T47D (cell line): ENCODE results near the gene NTN3.
A peak's percentile ranks its signal among the peaks of the same experiment; 100 is the strongest.

ENCODE experiments used
- DNase-seq, 2 experiments: peaks; one replicate each; pipeline versions ENCODE4 v3.0.0 to v3.0.0-alpha.2; 2011 to 2012; ENCODE audit warnings: low read depth in 1 of 2, low spot score in 1 of 2
- JUND ChIP-seq: IDR thresholded peaks from 2 replicates; pipeline ENCODE4 v1.6.1; 2012; ENCODE audit warnings: low read depth
- in situ Hi-C: cut with HindIII; loops from 2 replicates; pipeline ENCODE4 v1.10.0; 2016; ENCODE audit warnings: low sequenced_read_pairs, low pct_unique_long_range_greater_than_20kb

The NTN3 gene

DNA sequence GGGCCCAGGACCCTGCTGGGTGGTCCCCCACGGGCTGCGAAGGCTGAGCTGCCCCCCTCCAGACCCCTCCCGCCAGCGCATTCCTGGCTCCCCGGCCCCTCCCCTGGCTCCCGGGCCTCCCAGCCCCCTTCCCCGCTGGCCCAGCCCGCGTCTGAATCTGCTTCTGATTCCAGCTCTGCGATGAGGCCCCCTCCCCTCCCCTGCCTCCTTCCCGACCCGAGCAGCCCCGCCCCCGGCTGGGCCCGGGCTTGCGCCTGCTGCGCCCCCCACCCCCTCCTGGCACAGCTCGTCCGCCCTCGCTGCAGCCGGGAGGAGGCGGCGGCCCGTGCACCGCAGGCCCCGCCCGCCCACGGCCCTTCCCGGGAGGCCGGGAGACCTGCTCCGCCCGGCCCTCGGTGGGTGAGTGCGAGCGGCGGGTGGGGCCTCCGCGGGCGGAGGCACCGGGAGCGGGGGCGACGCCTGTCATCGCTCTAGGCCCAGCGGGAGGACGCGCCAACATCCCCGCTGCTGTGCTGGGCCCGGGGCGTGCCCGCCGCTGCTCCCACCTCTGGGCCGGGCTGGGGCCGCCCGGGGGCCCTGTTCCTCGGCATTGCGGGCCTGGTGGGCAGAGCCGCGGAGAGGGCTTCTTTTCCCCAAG, at the start of gene NTN3:
Gene NTN3, plus strand, starts transcription at position 282 of the 637 bp plus-strand sequence. CDS start 405 bp downstream, outside the sequence.
- TF ChIP-seq JUND, result no peak
- in situ Hi-C loops, result no loop called here
- DNase-seq, result no peak

DNA sequence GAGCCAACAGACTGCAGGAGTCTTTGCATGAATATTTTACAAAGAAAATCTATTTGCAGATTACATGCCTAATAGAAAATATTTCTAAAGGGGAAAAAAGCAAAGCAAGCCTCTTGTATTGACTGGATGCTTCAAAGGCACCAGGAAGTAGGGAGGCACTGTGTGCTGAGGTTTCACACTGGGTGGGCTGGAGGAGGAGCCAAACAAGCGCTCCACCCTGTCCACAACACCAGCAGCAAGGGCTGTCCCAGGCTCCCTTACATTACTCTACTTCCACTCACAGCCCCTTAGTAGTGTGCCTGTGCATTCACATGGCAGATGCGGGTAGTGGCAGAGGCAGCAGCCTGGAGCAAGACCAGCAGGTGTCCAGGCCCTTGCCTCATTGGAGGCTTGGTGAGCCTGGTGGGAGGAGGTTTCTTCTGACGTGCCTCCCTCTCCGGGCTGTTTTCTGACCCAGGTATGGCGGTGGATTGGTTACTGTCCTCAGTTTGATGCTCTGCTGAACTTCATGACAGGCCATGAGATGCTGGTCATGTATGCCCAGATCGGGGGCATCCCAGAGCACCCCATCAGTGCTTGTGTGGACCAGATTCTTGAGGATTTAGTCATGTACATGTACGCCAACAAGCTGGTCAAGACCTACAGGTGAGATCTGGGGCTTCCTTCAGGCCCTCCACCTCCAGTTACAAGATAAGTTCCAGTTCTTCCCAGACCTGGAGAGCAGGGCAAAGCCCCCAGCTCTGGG, 48.8 kb upstream of the NTN3 start:
- no peak for TF ChIP-seq JUND
- DNase-seq, result no peak
- in situ Hi-C loops, result no loop called here

DNA sequence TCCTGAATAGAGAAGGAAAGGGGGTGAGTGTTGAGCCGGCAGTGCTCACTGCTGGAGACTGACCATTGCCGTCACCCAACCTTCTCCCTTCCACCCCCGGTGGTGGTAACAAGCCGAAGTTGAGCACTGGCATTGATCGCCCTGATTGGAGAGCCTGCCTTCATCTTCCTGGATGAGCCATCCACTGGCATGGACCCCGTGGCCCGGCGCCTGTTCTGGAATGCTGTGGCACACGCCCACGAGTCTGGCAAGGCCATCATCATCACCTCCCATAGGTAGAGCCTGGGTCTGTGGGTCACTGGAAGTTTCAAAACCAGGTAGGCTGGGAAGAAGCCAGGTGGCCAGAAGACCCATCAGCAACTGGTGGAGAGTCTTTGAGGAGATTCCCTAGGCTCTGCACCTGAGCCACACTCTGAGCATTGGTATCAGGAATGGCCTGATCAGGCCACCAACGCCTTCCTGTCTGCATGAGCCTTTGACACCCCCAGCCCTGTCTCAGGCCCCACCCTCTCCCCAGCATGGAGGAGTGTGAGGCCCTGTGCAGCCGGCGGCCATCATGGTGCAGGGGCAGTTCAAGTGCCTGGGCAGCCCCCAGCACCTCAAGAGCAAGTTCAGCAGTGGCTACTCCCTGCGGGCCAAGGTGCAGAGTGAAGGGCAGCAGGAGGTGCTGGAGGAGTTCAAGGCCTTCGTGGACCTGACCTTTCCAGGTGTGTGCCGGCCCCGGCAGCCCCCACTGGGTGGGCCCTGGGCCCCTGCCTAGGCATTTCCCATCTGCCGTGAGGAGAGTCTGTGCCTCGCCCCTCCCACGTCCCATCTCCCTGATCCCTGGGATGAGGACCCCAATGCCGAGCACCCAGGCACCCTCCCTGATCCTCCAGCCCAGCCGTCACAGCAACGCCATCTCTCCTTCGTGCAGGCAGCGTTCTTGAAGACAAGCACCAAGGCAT, 46.8 kb upstream of the NTN3 start:
- DNase-seq, result no peak
- TF ChIP-seq JUND, result no peak
- in situ Hi-C loops, result no loop called here

- no peak for DNase-seq
- in situ Hi-C loops, result no loop called here
These were observed 46.0 kb upstream of the NTN3 start for GRCh38 chr16:2425008-2425518.

DNA sequence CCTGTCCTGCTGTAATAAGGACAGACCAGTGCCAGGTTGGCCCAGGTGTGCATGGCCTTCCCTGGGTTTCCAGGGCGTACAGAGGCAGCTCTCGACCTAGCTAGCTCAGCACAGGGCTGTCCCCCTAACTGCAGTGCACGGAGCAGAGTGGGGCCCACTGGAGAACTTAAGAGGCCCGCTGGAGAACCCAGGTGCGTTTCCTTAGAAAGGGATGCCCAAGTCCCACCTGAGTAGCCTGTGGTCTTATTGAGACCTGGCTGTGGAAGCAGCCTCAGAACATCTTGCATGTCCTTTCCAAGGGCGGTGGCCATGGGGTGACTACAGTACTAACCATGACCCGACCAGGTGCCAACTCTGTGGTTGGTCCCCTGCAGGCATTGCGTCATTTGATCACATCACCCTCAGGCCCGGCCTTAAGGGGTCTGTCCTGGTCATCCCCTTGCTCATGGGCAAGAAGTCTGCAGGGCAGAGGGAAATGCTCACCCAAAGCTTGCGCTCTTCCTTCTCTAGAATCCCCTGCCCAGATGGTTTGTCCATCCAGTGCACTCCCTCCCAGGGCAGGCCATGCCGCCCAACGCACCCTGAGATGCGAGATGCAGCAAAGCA, 45.2 kb upstream of the NTN3 start:
- in situ Hi-C loops, result no loop called here
- TF ChIP-seq JUND, result no peak
- DNase-seq, result no peak

More at GRCh38 chr16:2425008-2425518, 46.0 kb upstream of the NTN3 start:
- no peak for TF ChIP-seq JUND

GRCh38 chr16:2426941-2427361, 44.1 kb upstream of the NTN3 start:
- in situ Hi-C loops, result no loop called here
- TF ChIP-seq JUND, result no peak
- DNase-seq, result no peak

GRCh38 chr16:2427526-2427925, 43.6 kb upstream of the NTN3 start:
- no peak for DNase-seq
- TF ChIP-seq JUND, result no peak
- in situ Hi-C loops, result no loop called here

DNA sequence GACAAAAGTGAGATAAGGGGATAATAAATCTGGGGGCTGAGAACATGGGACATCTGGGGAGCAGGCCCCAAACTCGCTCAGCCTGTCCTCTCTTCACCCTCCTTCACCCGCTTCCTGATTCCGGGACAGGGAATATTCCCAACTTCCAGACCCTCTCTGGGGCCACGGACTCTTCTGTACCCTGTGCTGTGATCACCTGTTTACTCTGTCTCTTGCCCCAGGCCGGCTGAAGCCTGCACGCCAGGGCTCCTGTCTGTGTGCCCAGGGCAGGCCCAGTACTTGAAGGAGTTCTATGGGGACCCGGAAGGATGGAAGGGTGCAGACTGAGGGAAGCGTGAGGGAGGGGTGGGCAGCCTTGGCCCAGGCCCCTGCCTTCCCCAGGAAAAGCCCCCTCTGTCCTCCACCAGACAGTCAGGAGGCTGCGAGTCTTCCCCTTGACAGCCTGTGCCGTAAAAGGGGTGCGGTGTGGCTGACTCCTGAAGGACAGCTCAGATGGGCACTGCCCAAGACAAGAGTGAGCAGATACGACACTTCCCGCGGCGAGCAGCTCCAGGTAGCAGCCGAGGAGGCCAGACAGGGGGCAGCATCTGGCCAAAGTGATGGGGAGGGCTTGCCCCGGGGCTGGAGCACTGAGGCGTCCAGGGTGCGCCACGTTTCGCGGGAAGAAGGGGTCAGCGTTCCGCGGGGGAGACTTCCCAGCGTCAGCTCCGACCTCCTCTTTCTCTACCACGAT, 42.9 kb upstream of the NTN3 start:
- peak in 1 of 2 experiments; percentile 60 for DNase-seq
- no peak for TF ChIP-seq JUND
- in situ Hi-C loops, result no loop called here

- DNase-seq, result no peak
- TF ChIP-seq JUND, result no peak
- in situ Hi-C loops, result no loop called here
These were observed 42.4 kb upstream of the NTN3 start for GRCh38 chr16:2428784-2429033.

- TF ChIP-seq JUND, result no peak
- peak; percentile 97 for DNase-seq
- in situ Hi-C loops, result no loop called here
These were observed 41.9 kb upstream of the NTN3 start, which contains the start of gene CCNF for GRCh38 chr16:2429034-2429770. Gene CCNF (plus strand): TSS chr16:2429447. CDS start chr16:2429482, 35 bp downstream.
